ENCODE data around the gene SELENOO.
A peak's percentile ranks its signal among the peaks of the same experiment; 100 is the strongest.

SELENOO gene

DNA sequence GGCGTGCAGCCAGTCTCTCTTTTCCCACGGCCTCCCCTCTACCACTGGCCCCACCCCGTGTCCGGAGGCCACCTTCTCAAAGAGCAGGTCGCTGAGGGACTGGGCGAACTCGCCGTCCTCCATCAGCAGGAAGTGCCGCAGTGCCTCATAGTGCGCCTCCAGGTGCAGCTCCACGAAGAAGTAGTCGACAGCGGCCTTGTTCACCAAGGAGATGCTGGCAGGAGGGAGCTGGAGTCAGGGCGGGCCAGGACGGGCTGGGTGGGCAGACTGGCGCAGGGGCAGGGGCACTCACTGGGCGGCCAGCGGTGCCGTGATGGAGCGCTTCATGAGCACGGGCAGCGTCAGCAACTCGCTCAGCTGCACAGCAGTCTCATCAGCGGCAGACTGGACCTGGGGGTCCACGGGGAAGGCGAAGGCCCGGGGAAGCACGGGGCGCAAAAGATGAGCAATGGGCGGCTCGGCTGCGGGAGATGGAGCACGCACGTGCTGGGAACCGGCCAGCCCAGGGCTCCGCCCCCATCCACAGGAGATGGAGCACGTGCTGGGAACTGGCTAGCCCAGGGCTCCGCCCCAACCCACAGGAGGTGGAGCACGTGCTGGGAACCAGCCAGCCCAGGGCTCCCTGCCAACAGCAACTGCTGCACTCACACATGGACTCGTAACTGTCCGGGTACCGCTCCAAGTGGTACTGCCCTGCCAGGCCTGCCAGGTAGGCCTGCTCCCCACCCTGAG lies 18.4 kb downstream of the SELENOO start:
- no peaks in the 10 kb centered on the region for H3K27me3 ChIP-seq
- H3K4me1 ChIP-seq: peaks cover 9% of the 10 kb centered on the region; the same call in 1 of the 2 replicates
- H3K4me3 ChIP-seq (ENCODE audit: low read depth, low read length): no peak overlapping the region
- TF ChIP-seq, protein P1, sequence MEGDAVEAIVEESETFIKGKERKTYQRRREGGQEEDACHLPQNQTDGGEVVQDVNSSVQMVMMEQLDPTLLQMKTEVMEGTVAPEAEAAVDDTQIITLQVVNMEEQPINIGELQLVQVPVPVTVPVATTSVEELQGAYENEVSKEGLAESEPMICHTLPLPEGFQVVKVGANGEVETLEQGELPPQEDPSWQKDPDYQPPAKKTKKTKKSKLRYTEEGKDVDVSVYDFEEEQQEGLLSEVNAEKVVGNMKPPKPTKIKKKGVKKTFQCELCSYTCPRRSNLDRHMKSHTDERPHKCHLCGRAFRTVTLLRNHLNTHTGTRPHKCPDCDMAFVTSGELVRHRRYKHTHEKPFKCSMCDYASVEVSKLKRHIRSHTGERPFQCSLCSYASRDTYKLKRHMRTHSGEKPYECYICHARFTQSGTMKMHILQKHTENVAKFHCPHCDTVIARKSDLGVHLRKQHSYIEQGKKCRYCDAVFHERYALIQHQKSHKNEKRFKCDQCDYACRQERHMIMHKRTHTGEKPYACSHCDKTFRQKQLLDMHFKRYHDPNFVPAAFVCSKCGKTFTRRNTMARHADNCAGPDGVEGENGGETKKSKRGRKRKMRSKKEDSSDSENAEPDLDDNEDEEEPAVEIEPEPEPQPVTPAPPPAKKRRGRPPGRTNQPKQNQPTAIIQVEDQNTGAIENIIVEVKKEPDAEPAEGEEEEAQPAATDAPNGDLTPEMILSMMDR (IDR thresholded peaks at IDR 0.05; ENCODE audit: low read depth, low read length): no peak
- H3K9me3 ChIP-seq: no peaks in the 10 kb centered on the region
- peaks cover 79% of the 10 kb centered on the region for H3K36me3 ChIP-seq
- peak; percentile 86 for DNase-seq

DNA sequence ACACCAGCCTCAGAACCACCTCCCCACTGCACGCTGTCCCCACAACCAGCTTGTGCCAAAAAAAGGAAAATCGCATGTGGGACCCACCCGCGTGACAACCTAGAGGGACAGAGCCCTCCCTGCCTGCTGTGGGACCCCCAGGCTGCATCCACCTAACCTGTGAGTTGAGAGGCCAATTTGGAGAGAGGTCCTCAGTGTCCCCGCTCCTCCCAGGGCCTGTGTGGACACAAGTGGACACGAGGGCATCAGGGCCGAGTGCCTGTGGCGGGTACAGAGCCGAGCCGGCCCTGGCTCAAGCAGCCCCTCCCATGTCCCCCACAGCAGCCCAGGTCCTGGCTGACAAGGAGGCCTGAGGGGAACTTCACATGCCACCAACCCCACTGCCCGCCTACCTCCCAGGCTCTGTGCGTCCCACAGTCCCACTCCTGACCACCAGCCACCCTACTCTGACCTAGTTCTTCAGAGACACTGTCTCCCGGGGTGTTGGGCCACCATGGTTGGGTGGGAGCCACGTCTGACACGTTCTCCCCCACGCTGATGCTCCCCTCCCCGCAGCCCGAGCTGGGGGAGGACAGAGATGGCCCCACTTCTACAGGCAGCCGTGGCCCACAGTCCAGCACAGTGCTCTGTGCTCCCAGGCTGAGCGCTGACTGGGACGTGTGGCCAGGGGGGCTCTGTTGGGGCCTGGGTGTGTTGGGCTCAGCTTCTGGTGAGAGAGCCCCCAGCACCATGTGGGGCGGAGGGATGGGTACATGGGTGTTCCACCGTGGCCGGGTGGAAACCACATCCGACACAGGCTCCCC lies 19.2 kb downstream of the SELENOO start:
- Histone ChIP-seq H3K4me1 (peaks cover 9% of the 10 kb centered on the region; the same call in 1 of the 2 replicates), H3K36me3 (peaks cover 80% of the 10 kb centered on the region), H3K4me3 (ENCODE audit: low read depth, low read length) (no peak overlapping the region), H3K27me3 (no peaks in the 10 kb centered on the region), H3K9me3 (no peaks in the 10 kb centered on the region)
- TF ChIP-seq, protein P1 (IDR thresholded peaks at IDR 0.05; ENCODE audit: low read depth, low read length): no peak
- no peak for DNase-seq

DNA sequence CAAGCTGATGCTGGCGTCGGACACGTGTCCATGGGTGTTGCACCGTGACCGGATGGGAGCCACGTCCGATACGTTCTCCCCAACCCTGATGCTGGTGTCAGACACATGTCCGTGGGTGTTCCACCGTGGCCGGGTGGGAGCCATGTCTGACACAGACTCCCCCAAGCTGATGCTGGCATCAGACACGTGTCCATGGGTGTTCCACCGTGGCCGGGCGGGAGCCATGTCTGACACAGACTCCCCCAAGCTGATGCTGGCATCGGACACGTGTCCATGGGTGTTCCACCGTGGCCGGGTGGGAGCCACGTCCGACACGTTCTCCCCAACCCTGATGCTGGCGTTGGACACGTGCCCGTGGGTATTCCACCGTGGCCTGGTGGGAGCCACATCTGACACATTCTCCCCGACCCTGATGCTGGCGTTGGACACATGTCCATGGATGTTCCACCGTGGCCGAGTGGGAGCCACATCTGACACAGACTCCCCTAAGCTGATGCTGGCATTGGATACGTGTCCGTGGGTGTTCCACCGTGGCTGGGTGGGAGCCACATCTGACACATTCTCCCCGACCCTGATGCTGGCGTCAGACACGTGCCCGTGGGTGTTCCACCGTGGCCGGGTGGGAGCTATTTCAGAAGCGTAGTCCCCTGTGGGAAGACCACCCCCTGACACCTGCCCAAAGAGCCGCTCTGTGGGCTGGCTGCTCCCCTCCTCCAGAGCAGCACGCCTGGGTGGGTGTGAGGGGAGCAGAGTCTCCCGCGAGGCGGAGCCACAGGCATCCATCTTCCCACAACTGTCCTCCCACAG lies 20.0 kb downstream of the SELENOO start:
- TF ChIP-seq, protein P1 (IDR thresholded peaks at IDR 0.05; ENCODE audit: low read depth, low read length): no peak
- H3K4me1 ChIP-seq: peaks cover 9% of the 10 kb centered on the region; the same call in 1 of the 2 replicates
- H3K9me3 ChIP-seq: no peaks in the 10 kb centered on the region
- H3K27me3 ChIP-seq: no peaks in the 10 kb centered on the region
- no peak overlapping the region for H3K4me3 ChIP-seq (ENCODE audit: low read depth, low read length)
- peaks cover 75% of the 10 kb centered on the region for H3K36me3 ChIP-seq
- DNase-seq: no peak

- no peak for DNase-seq
Measured at GRCh38 chr22:50221410-50222300, 20.8 kb downstream of the SELENOO start.

GRCh38 chr22:50222508-50222907 lies 21.7 kb downstream of the SELENOO start:
- H3K4me3 ChIP-seq (ENCODE audit: low read depth, low read length): no peak overlapping the region
- no peaks in the 10 kb centered on the region for H3K9me3 ChIP-seq
- peaks cover 64% of the 10 kb centered on the region for H3K36me3 ChIP-seq
- peaks cover 9% of the 10 kb centered on the region; the same call in 1 of the 2 replicates for H3K4me1 ChIP-seq
- TF ChIP-seq, protein P1 (IDR thresholded peaks at IDR 0.05; ENCODE audit: low read depth, low read length): no peak
- H3K27me3 ChIP-seq: no peaks in the 10 kb centered on the region
- DNase-seq: no peak

More at GRCh38 chr22:50221410-50222300, 20.8 kb downstream of the SELENOO start:
- no peak overlapping the region for H3K4me3 ChIP-seq (ENCODE audit: low read depth, low read length)
- H3K9me3 ChIP-seq: no peaks in the 10 kb centered on the region
- no peaks in the 10 kb centered on the region for H3K27me3 ChIP-seq
- TF ChIP-seq, protein P1 (IDR thresholded peaks at IDR 0.05; ENCODE audit: low read depth, low read length): no peak
- peaks cover 71% of the 10 kb centered on the region for H3K36me3 ChIP-seq
- H3K4me1 ChIP-seq: peaks cover 9% of the 10 kb centered on the region; the same call in 1 of the 2 replicates

All from BE2C (cell line).